Loucy (cell line): ENCODE results near the gene FGF2.

Experiments used
- H2AFZ ChIP-seq: fragments of 200-600 bp; sonication (generic); 2 replicates; pipeline ENCODE4 v1.6.0; 2016; ENCODE audit warnings: antibody characterized with exemption, mild to moderate bottlenecking, low read length, moderate library complexity
- H3F3A ChIP-seq: fragments of 200-600 bp; 2 replicates; pipeline ENCODE4 v1.6.0; 2016; ENCODE audit warnings: antibody characterized with exemption, low read depth, mild to moderate bottlenecking
- H3K27me3 ChIP-seq: fragments of 200-600 bp; sonication (generic); 2 replicates; pipeline ENCODE4 v1.6.1; 2014; ENCODE audit warnings: low read length, mild to moderate bottlenecking; ENCODE audit not compliant: insufficient read depth, poor library complexity, severe bottlenecking
- H3K36me3 ChIP-seq: fragments of 200-600 bp; sonication (generic); 2 replicates; pipeline ENCODE4 v1.6.1; 2016; ENCODE audit warnings: low read length; ENCODE audit not compliant: insufficient read depth
- H3K4me1 ChIP-seq: fragments of 200-600 bp; sonication (generic); 2 replicates; pipeline ENCODE4 v1.5.1; 2014; ENCODE audit warnings: low read length, mild to moderate bottlenecking; ENCODE audit not compliant: insufficient read depth, poor library complexity, severe bottlenecking
- H3K4me2 ChIP-seq: fragments of 200-600 bp; sonication (generic); 2 replicates; pipeline ENCODE4 v1.6.0; 2014; ENCODE audit warnings: antibody characterized with exemption, low read length, low read depth, mild to moderate bottlenecking; ENCODE audit not compliant: poor library complexity, severe bottlenecking
- H3K4me3 ChIP-seq: fragments of 200-600 bp; sonication (generic); 2 replicates; pipeline ENCODE4 v1.5.1; 2014; ENCODE audit warnings: low read length, mild to moderate bottlenecking, mixed read lengths; ENCODE audit not compliant: poor library complexity, severe bottlenecking
- H3K79me2 ChIP-seq: fragments of 200-600 bp; sonication (generic); 2 replicates; pipeline ENCODE4 v1.6.1; 2014; ENCODE audit warnings: low read length; ENCODE audit not compliant: insufficient read depth
- H3K9ac ChIP-seq: fragments of 200-600 bp; sonication (generic); 2 replicates; pipeline ENCODE4 v1.6.0; 2014; ENCODE audit warnings: mild to moderate bottlenecking, low read depth, low read length, moderate library complexity; ENCODE audit not compliant: poor library complexity, severe bottlenecking
- H3K9me2 ChIP-seq: fragments of 200-600 bp; sonication (generic); replicated peaks from 2 replicates; pipeline ENCODE4 v1.6.1; 2016; ENCODE audit warnings: low read depth, low read length, mixed read lengths
- H3K9me3 ChIP-seq: fragments of 200-600 bp; sonication (generic); 2 replicates; pipeline ENCODE4 v1.6.1; 2014; ENCODE audit warnings: mild to moderate bottlenecking, antibody characterized with exemption, low read length, low read depth; ENCODE audit not compliant: insufficient read depth
- H4K20me1 ChIP-seq: fragments of 200-600 bp; sonication (generic); 2 replicates; pipeline ENCODE4 v1.6.0; 2014; ENCODE audit warnings: antibody characterized with exemption, low read length, mild to moderate bottlenecking; ENCODE audit not compliant: insufficient read depth, poor library complexity, severe bottlenecking
- CTCF ChIP-seq: fragments of 200-600 bp; sonication (generic); conservative IDR thresholded peaks from 2 replicates; pipeline ENCODE4 v1.5.1; 2014; ENCODE audit warnings: mild to moderate bottlenecking, antibody characterized with exemption, low read length
- EZH2phosphoT487 ChIP-seq: fragments of 200-600 bp; IDR thresholded peaks from 2 replicates; pipeline ENCODE4 v1.6.1; 2018; ENCODE audit warnings: antibody characterized with exemption, mild to moderate bottlenecking, moderate library complexity, borderline replicate concordance

Gene FGF2

GRCh38 chr4:122797405-122798094 lies 29.1 kb upstream of the FGF2 start:
- Histone ChIP-seq H3K9ac (no peak overlapping the region), H3K4me3 (no peak overlapping the region), H3F3A (no peaks in the 10 kb centered on the region), H3K79me2 (no peaks in the 10 kb centered on the region), H3K4me2 (no peak overlapping the region), H4K20me1 (no peaks in the 10 kb centered on the region), H3K4me1 (no peaks in the 10 kb centered on the region), H3K9me3 (no peaks in the 10 kb centered on the region), H3K36me3 (no peaks in the 10 kb centered on the region), H3K9me2 (no peaks in the 10 kb centered on the region), H2AFZ (no peak overlapping the region), H3K27me3 (no peaks in the 10 kb centered on the region)
- no peak for TF ChIP-seq CTCF
- no peak for TF ChIP-seq EZH2phosphoT487

- Histone ChIP-seq H3F3A (no peaks in the 10 kb centered on the region), H3K4me3 (no peak overlapping the region), H3K4me1 (no peaks in the 10 kb centered on the region), H3K36me3 (no peaks in the 10 kb centered on the region), H3K9me3 (no peaks in the 10 kb centered on the region), H3K79me2 (no peaks in the 10 kb centered on the region), H3K9ac (no peak overlapping the region), H4K20me1 (no peaks in the 10 kb centered on the region), H3K4me2 (no peak overlapping the region), H3K9me2 (no peaks in the 10 kb centered on the region), H3K27me3 (no peaks in the 10 kb centered on the region), H2AFZ (no peak overlapping the region)
- TF ChIP-seq EZH2phosphoT487 (no peak), CTCF (no peak)
These were observed 28.5 kb upstream of the FGF2 start for GRCh38 chr4:122798101-122798500.

GRCh38 chr4:122798917-122799316 lies 27.7 kb upstream of the FGF2 start:
- TF ChIP-seq CTCF (no peak), EZH2phosphoT487 (no peak)
- no peaks in the 10 kb centered on the region for H3K36me3 ChIP-seq
- H4K20me1 ChIP-seq = no peaks in the 10 kb centered on the region
- H3K79me2 ChIP-seq = no peaks in the 10 kb centered on the region
- no peaks in the 10 kb centered on the region for H3K27me3 ChIP-seq
- H3K4me3 ChIP-seq = no peak overlapping the region
- H2AFZ ChIP-seq = no peak overlapping the region
- H3F3A ChIP-seq = no peaks in the 10 kb centered on the region
- H3K9ac ChIP-seq = no peak overlapping the region
- no peaks in the 10 kb centered on the region for H3K9me2 ChIP-seq
- H3K4me1 ChIP-seq = no peaks in the 10 kb centered on the region
- no peak overlapping the region for H3K4me2 ChIP-seq
- H3K9me3 ChIP-seq = no peaks in the 10 kb centered on the region
